ENCODE data around the gene IMP4.
"Not testable (repeated sequence)": the region's sequence is repeated elsewhere in the genome, so short reads cannot be mapped to it uniquely, and the experiment has no call there.

IMP4 gene

GRCh38 chr2:130342533-130343275, at the start of gene IMP4:
Gene IMP4 (plus strand): TSS chr2:130342897. CDS start chr2:130342933, 36 bp downstream.
- peak; percentile 88 for DNase-seq (ENCODE audit: low read depth)

DNA sequence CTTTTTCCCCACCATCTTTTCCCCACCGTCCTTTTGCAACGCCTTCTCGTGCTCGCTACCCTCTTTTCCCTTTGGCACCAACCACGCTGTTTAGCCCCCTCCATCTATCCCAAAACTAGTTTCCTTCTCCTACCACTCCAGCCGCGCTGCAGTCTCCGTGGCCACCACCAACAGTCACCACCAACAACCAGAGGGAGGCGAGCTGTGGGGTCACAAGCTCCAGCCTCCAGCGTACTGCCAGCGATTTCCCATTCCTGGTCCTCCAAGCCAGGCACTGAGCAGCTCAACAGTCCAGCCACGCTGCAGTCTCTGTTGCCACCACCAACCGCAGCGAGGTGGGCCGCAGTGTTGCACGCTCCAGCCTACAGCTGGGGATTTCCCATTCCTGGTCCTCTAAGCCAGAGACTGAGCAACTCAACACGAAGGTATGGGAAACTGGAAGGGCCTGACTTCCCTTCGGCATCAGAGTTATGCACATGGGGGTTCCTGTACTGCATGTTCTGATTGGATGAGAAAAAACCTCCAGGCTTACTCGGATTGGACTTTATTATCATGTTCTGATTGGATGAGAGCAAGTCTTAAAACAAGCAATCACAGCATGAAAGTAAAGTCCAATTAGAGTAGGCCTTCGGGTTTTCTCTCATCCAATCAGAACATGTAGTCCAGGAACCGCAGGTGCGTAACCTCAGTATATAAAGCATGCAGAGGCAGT, 42.3 kb upstream of the IMP4 start:
- no peak for DNase-seq (ENCODE audit: low read depth)

DNA sequence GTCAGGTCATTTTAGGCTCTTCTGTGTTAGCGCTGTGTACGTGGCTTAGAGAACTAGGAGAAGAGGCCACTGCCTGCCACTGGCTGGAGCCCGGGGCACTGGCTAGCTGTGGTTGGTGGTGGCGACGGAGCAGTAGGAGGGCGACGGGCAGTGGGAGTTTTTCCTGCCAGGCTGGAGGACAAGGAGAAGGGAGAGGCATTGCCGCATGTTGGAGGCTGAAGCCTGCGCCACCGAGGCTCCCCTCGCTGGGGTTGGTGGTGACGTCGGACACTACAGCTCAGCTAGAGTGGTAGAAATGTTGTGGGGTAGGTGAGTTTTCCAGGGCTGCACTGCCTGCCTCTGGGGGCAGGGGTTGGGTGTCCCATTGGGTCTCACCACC, 41.7 kb upstream of the IMP4 start:
- DNase-seq (ENCODE audit: low read depth), result no peak

DNA sequence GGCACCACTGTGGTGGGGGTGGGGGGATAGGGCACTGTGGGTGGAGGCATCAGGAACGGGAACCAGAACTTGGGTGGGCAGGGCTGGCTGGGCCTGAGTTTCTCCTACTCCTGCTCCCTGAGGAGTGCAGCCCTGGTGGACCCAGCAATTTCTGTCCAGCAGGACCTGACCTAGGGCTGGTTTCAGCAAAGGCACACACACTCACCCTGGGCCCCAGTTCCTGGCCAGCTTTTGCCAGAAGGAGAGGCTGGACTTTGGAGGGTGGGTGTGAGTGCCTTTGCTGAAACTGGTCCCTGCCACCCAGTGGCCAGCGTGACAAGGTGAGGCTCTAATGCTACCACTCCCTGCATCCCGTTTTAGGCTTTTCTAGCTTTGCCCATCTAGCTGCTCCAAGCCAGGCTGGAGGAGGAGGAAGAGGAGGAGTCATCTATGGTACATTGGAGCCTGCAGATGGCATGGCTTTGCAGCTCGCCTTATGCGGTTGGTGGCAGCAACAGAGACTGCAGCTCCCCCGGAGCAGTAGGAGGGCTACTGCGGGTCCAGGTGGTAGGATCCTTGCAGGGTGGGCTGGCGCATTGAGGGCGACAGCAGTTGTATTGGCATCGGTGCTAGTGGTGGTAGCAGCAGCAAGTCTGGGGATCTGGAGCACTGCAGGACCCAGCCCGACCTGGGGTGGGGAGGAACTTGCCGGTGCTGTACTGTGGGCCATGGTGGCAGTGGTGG, 40.4 kb upstream of the IMP4 start:
- no peak for DNase-seq (ENCODE audit: low read depth)

GRCh38 chr2:130303169-130303568, 39.5 kb upstream of the IMP4 start:
- no peak for DNase-seq (ENCODE audit: low read depth)

- DNase-seq (ENCODE audit: low read depth), result no peak
These were observed 38.0 kb upstream of the IMP4 start for GRCh38 chr2:130304726-130305125.

- no peak for DNase-seq (ENCODE audit: low read depth)
These were observed 34.8 kb upstream of the IMP4 start for GRCh38 chr2:130307850-130308249.

- DNase-seq (ENCODE audit: low read depth), result no peak
These were observed 31.8 kb upstream of the IMP4 start for GRCh38 chr2:130310881-130311280.

GRCh38 chr2:130313812-130314334, 28.8 kb upstream of the IMP4 start:
- DNase-seq (ENCODE audit: low read depth), result no peak

- no peak for DNase-seq (ENCODE audit: low read depth)
These were observed 28.3 kb upstream of the IMP4 start for GRCh38 chr2:130314377-130314776.

GRCh38 chr2:130316596-130316995, 26.1 kb upstream of the IMP4 start:
- DNase-seq (ENCODE audit: low read depth), result no peak

DNA sequence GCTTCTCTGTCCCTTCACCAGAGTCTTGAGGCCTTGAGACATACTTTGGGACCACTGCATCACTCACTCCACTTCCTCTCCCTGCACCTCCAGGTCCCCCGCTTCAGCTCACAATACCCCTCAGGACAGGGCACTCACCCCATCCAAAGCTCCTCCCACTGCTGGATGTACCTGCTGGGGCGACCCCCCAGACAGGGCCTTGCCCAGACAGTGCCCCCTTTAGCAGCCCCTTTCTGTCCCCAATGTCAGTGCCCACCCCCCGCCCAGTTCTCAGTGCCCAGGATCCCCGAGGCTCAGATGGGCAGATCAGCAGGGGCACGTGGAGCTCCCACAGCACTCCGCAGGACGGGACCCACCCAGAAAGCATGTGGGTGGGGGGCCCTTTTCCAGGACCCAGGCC, 23.8 kb upstream of the IMP4 start:
- DNase-seq (ENCODE audit: low read depth), result no peak

DNA sequence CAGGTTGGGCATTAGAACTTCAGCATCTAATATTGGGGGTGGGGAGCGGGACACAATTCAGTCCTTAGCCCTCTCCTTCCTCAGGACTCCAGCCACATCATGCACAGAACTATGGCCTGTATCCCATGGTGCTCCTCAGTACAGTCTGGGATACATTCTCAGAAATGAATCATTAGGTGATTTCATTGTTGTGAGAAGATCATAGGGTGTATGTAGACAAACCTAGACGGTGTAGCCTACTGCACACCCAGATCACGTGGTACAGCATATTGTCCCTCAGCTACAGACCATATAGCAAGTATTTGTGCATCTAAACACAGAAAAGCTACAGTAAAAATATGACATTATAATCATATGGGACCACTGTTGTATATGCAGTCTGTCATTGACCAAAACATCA, 23.2 kb upstream of the IMP4 start:
- no peak for DNase-seq (ENCODE audit: low read depth)

DNA sequence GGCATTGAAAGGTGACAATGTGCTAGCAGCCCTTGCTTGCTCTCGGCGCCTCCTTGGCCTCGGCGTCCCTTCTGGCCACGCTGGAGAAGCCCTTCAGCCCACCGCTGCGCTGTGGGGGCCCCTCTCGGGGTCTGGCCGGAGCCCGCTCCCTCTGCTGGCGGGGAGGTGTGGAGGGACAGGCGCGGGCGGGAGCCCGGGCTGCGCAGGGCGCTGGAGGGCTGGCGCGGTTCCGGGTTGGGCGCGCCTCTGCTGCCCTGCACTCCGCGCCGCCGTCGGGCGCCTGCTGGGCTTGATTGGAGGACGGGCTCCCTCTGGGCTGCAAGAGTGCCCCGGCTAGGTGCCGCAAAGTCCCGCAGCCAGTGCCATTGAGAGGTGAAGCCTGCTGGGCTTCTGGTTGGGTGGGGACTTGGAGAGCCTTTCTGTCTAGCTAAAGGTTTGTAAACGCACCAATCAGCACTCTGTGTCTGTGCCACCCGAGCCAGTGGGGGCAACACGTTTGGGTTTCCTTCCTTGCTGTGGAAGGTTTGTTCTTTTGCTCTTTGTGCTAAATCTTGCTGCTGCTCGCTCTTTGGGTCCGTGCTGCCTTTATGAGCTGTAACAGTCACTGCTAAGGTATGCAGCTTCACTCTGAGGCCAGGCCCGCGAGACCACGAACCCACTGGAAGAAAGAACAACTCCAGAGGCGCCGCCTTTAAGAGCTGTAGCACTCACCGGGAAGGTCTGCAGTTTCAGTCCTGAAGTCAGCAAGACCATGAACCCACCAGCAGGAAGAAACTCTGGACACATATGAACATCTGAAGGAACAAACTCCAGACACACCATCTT, 14.8 kb upstream of the IMP4 start:
- no peak for DNase-seq (ENCODE audit: low read depth)

DNA sequence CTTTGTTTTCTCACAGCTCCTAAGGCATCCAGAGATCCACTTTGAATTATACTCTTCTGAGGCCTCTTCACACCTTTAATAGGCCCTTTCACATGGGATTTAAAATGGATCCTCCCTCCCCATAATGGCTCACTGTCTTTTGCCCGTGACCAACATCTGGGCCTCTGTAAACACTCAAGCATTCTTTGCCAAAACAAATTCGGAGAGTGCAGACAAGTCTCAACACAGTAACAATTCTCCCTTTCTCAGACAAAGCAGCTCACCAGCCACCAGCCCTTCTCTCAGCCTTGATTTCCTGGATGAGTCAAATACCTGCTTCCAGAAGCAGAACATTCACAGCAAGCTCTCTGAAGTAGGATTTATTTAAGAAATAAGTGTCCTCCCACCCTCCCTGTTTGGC, 14.0 kb upstream of the IMP4 start:
- no peak for DNase-seq (ENCODE audit: low read depth)

GRCh38 chr2:130332271-130333073, 10.2 kb upstream of the IMP4 start:
- peak; percentile 48 for DNase-seq (ENCODE audit: low read depth)

GRCh38 chr2:130333253-130333652, 9.4 kb upstream of the IMP4 start:
- DNase-seq (ENCODE audit: low read depth), result not testable (repeated sequence)

- DNase-seq (ENCODE audit: low read depth), result no peak
These were observed 8.7 kb upstream of the IMP4 start for GRCh38 chr2:130334026-130334425.

DNA sequence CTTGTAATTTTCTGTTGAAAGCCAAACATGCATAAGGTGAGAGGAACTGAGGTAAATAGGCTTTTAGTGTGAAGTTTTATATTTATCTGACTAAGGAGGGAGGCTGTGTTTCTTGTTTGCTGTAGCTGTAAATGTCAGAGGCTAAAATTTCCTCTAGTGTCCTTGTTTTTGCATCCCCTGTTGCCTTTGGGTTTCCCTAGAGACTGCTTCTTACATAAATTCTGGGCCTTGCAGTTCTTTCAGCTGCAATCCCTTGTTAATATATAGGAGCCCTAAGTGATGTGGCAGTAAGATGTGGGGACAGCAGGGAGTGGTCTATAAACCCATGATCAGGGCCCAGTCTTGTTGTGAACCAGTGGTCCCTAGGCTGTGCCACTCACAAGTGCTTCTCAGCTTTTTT, 7.5 kb upstream of the IMP4 start:
- DNase-seq (ENCODE audit: low read depth), result no peak

DNA sequence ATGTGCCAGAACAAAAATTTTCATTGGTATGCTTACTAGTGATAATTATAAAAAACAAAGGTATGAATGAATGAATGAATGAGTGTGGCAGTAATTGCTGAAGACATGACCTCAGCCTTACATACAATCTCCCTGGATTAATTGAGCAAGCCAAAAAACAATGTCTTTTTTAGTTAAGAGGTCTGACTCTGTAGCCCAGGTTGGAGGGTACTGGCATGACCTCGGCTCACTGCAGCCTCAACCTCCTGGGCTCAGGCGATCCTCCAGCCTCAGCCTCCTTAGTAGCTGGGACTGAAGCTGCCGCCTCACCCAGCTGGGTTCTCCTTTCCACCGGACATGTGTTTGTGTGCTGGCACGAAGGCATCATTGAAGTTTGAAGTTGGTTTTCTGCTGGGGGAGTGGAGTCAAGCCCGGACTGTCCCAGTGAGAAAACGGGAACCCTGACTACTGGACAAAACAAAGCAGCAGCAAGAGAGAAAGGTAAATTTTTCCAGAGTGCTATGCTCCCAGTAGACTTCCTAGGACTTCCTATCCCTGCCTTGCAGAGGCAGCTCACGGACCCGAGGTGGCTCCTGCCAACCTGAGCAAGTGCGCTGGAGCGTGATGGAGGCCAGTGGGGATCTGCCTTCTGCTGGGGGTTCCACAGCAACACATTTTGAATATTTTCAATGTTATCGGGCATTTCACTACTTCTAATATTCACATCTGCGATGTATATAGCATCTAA, 6.4 kb upstream of the IMP4 start:
- no peak for DNase-seq (ENCODE audit: low read depth)
